Lower leg skin (tissue), 3 donors: ENCODE results near the gene KAZN.

Experiments used
- POLR2A ChIP-seq, 2 donors: fragments of 450-650 bp; IDR thresholded peaks; one replicate each; pipeline ENCODE4 v1.6.1; 2016 to 2017; ENCODE audit warnings: antibody characterized with exemption in 2 of 2, mild to moderate bottlenecking in 1 of 2, moderate library complexity in 1 of 2
- TF ChIP-seq, protein P1 (sequence below), 3 donors: fragments of 450-650 bp; IDR thresholded peaks; one replicate each; pipeline ENCODE4 v1.5.1; 2016; ENCODE audit warnings: antibody characterized with exemption in 3 of 3, mild to moderate bottlenecking in 3 of 3, moderate library complexity in 2 of 3

DNA sequence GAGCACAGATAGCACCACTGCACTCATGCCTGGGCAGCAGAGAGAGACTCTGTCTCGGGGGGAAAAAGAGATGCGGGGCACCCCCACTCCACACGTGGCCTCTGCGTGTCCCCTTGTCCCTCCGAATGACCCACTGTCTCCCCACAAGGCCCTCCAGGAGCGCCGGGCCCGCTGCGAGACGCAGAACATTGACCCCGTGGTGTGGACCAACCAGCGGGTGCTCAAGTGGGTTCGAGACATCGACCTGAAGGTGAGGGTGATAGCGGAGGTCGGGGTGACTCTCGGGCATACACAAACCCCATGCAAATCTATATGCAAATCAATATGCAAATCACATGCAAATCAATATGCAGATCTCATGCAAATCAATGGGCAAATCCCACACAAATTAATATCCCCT lies 504.7 kb downstream of the KAZN start:
- TF ChIP-seq, protein P1, sequence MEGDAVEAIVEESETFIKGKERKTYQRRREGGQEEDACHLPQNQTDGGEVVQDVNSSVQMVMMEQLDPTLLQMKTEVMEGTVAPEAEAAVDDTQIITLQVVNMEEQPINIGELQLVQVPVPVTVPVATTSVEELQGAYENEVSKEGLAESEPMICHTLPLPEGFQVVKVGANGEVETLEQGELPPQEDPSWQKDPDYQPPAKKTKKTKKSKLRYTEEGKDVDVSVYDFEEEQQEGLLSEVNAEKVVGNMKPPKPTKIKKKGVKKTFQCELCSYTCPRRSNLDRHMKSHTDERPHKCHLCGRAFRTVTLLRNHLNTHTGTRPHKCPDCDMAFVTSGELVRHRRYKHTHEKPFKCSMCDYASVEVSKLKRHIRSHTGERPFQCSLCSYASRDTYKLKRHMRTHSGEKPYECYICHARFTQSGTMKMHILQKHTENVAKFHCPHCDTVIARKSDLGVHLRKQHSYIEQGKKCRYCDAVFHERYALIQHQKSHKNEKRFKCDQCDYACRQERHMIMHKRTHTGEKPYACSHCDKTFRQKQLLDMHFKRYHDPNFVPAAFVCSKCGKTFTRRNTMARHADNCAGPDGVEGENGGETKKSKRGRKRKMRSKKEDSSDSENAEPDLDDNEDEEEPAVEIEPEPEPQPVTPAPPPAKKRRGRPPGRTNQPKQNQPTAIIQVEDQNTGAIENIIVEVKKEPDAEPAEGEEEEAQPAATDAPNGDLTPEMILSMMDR (IDR thresholded peaks at IDR 0.05), result no peak
- TF ChIP-seq POLR2A (IDR thresholded peaks at IDR 0.05), result no peak
